Breast epithelium (tissue), 4 donors: ENCODE data around the gene FRMPD4. TPM values are rescaled to one million over a fixed set of nuclear protein-coding genes. Genes with fewer than 3 reads are reported as not detected.

Source experiments
- DNase-seq, 2 donors: peaks; one replicate each; pipeline ENCODE4 v3.0.0-alpha.2; 2019; ENCODE audit warnings: low spot score in 2 of 2
- H3K27ac ChIP-seq, 2 donors: fragments of 200-600 bp; sonication (generic) in 1 of 2; one replicate each; pipeline ENCODE4 v1.5.1; 2016 to 2019; ENCODE audit warnings: mild to moderate bottlenecking in 1 of 2
- H3K27me3 ChIP-seq, 2 donors: fragments of 200-600 bp; sonication (generic) in 1 of 2; one replicate each; pipeline versions ENCODE4 v1.5.1 to v1.6.0; 2017 to 2019; ENCODE audit warnings: control low read depth in 1 of 2, mild to moderate bottlenecking in 1 of 2
- H3K36me3 ChIP-seq: fragments of 200-600 bp; one replicate; pipeline ENCODE4 v1.5.1; 2019
- H3K4me1 ChIP-seq, 2 donors: fragments of 200-600 bp; sonication (generic); one replicate each; pipeline ENCODE4 v1.5.1; 2016 to 2019; ENCODE audit warnings: control low read depth in 1 of 2
- H3K4me3 ChIP-seq, 3 donors: fragments of 200-600 bp; sonication (generic); 1 replicate in 2 of 3; 2 replicates in 1 of 3; pipeline ENCODE4 v1.5.1; 2016 to 2019; ENCODE audit warnings: mild to moderate bottlenecking in 3 of 3, moderate library complexity in 2 of 3
- H3K9me3 ChIP-seq, 2 donors: fragments of 200-600 bp; sonication (generic) in 1 of 2; one replicate each; pipeline ENCODE4 v1.5.1; 2016 to 2019; ENCODE audit warnings: control low read depth in 1 of 2
- POLR2A ChIP-seq: fragments of 450-650 bp; IDR thresholded peaks from one replicate; pipeline ENCODE4 v1.6.1; 2016; ENCODE audit warnings: antibody characterized with exemption, mild to moderate bottlenecking, moderate library complexity
- POLR2AphosphoS5 ChIP-seq, 3 donors: sonication (generic); formaldehyde crosslinking; IDR thresholded peaks; one replicate each; pipeline ENCODE4 v1.6.1; 2017; ENCODE audit warnings: antibody characterized with exemption in 3 of 3
- intact Hi-C: fragments of 100-400 bp; cut with DNase I; formaldehyde crosslinking; loops from one replicate; pipeline ENCODE4 v1.15.1; 2023; ENCODE audit warnings: low total_unique reads
- total RNA-seq, 3 donors: library from RNA; depleted of rRNA; stranded (reverse); fragments of >200 nt; gene quantifications; one replicate each; pipeline ENCODE4 v1.1.0, GENCODE V29; 2016
- TF ChIP-seq, protein P1 (sequence below), 3 donors: fragments of 450-650 bp; IDR thresholded peaks; one replicate each; pipeline ENCODE4 v1.5.1; 2016 to 2017; ENCODE audit warnings: antibody characterized with exemption in 3 of 3, mild to moderate bottlenecking in 3 of 3, moderate library complexity in 3 of 3

FRMPD4 gene
- total RNA-seq, 3 donors from 2014 or later: under 0.01 TPM

DNA sequence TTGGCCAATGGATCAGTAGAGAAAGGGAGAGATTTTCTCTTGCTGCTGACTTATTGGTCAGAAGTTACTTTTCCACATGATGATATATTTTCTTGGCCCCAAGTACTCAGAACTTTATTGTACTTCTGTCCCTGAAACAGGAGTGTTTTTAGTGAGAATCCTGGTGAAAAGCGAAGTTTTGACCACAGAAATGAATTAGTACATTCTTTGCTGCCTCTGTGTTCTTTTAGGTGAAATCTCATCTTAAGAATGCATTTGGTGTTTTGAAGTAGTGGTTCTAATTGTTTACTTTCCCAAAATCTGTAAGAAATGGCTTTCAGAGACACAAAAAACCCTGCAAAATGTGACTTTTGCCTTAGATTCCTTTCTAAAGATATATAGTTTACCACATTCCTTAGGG is 240.4 kb downstream of the FRMPD4 start:
- no peak for DNase-seq
- Histone ChIP-seq H3K9me3 (no peaks in the 10 kb centered on the region), H3K27ac (no peak overlapping the region), H3K27me3 (peaks cover 0 to 42% of the 10 kb centered on the region in 2 donors), H3K36me3 (no peaks in the 10 kb centered on the region), H3K4me1 (no peaks in the 10 kb centered on the region), H3K4me3 (no peak overlapping the region)
- no peak for TF ChIP-seq POLR2AphosphoS5 (IDR thresholded peaks at IDR 0.05)
- TF ChIP-seq, protein P1, sequence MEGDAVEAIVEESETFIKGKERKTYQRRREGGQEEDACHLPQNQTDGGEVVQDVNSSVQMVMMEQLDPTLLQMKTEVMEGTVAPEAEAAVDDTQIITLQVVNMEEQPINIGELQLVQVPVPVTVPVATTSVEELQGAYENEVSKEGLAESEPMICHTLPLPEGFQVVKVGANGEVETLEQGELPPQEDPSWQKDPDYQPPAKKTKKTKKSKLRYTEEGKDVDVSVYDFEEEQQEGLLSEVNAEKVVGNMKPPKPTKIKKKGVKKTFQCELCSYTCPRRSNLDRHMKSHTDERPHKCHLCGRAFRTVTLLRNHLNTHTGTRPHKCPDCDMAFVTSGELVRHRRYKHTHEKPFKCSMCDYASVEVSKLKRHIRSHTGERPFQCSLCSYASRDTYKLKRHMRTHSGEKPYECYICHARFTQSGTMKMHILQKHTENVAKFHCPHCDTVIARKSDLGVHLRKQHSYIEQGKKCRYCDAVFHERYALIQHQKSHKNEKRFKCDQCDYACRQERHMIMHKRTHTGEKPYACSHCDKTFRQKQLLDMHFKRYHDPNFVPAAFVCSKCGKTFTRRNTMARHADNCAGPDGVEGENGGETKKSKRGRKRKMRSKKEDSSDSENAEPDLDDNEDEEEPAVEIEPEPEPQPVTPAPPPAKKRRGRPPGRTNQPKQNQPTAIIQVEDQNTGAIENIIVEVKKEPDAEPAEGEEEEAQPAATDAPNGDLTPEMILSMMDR (IDR thresholded peaks at IDR 0.05): no peak
- no peak for TF ChIP-seq POLR2A
- intact Hi-C loops: no loop called here

DNA sequence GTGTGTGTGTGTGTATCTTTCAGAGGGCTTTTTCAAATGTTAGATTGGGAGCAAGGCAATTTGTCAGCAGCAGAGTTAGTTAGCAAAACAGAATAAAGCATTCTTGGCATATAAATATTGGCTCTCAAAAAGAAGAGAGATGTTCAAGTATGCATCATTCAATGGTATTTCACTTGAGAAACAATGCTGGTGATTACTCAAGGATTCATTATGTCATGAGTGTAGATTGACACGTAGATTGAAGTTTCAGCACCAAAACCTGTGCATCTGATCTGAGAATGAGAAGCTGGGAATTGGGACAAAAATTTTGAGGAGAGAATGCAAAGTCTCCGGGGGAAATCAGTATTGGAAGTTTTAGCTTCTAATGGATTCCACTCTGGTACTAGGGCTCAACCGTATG is 241.4 kb downstream of the FRMPD4 start:
- H3K27me3 ChIP-seq: peaks cover 0 to 42% of the 10 kb centered on the region in 2 donors
- intact Hi-C loops: no loop called here
- no peak for TF ChIP-seq POLR2A
- no peak for TF ChIP-seq POLR2AphosphoS5 (IDR thresholded peaks at IDR 0.05)
- TF ChIP-seq, protein P1 (IDR thresholded peaks at IDR 0.05): no peak
- no peaks in the 10 kb centered on the region for H3K9me3 ChIP-seq
- H3K27ac ChIP-seq: no peak overlapping the region
- DNase-seq: no peak
- no peaks in the 10 kb centered on the region for H3K36me3 ChIP-seq
- no peaks in the 10 kb centered on the region for H3K4me1 ChIP-seq
- no peak overlapping the region for H3K4me3 ChIP-seq

DNA sequence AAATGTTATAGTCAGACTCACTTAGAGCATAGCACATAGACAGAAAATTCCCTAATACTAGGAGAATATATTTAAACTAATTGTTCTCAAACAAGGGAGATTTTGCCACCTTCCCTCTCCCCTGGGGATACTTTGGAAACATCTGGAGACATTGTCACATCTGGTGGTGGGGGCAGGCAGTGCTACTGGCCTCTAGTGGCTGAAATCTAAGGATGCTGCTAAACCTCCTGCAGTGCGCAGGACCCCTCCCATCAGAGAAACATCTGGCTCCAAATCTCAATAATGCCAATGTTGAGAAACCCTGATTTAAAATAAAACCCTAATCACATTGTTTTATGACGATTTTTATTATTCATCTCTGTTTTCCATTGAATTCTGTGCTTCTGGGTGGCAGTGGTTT is 244.9 kb downstream of the FRMPD4 start:
- intact Hi-C loops: no loop called here
- H3K4me3 ChIP-seq: no peak overlapping the region
- H3K9me3 ChIP-seq: no peaks in the 10 kb centered on the region
- no peak overlapping the region for H3K27ac ChIP-seq
- H3K27me3 ChIP-seq: peaks cover 0 to 25% of the 10 kb centered on the region in 2 donors
- TF ChIP-seq POLR2AphosphoS5 (IDR thresholded peaks at IDR 0.05): no peak
- no peak for TF ChIP-seq POLR2A
- TF ChIP-seq, protein P1 (IDR thresholded peaks at IDR 0.05): no peak
- DNase-seq: no peak
- no peaks in the 10 kb centered on the region for H3K4me1 ChIP-seq
- H3K36me3 ChIP-seq: no peaks in the 10 kb centered on the region

DNA sequence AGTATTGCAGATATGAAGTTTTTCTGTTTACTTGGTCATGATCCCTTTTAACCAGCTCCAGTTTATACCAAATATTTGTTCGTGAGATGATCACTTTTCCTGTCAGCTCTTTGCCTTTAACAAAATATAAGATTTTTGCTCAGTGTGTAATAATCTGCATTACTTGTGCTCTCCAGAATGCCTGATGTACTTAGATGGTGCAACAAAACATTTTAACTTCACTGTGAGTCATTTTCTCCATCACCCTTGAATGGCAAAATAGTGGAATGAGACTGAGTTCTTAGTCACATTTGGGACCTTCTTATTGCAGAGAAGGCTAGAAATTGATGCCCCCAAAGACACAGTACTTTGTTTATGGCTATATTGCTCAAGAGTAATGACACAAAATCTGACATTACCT is 252.0 kb downstream of the FRMPD4 start:
- TF ChIP-seq POLR2A (no peak), POLR2AphosphoS5 (IDR thresholded peaks at IDR 0.05) (no peak)
- TF ChIP-seq, protein P1 (IDR thresholded peaks at IDR 0.05): no peak
- peaks cover 0 to 8% of the 10 kb centered on the region in 2 donors for H3K27me3 ChIP-seq
- H3K27ac ChIP-seq: no peak overlapping the region
- no peaks in the 10 kb centered on the region for H3K36me3 ChIP-seq
- H3K9me3 ChIP-seq: no peaks in the 10 kb centered on the region
- no peak for DNase-seq
- no peak overlapping the region for H3K4me3 ChIP-seq
- no peaks in the 10 kb centered on the region for H3K4me1 ChIP-seq
- intact Hi-C loops: no loop called here

DNA sequence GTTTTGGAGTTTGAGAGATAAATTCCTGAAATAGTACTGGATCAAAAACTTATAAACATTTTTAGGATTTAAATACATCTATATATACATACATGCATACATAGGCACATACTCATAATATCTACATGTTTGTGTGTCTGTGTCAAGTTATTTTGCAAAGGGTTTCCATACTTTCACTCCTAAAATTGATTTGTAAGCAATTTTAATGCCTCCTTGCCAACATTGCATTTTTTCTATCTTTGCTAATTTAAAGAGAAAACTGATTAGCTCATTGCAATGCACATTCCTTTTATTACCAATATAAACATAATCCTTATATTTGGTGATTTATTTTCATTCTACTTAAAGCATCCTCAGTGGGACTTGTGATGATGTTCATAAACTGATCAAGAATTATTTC is 258.3 kb downstream of the FRMPD4 start:
- intact Hi-C loops: no loop called here
- Histone ChIP-seq H3K36me3 (no peaks in the 10 kb centered on the region), H3K9me3 (no peaks in the 10 kb centered on the region), H3K4me3 (no peak overlapping the region), H3K27me3 (peaks cover 0 to 19% of the 10 kb centered on the region in 2 donors), H3K27ac (no peak overlapping the region), H3K4me1 (no peaks in the 10 kb centered on the region)
- TF ChIP-seq POLR2AphosphoS5 (IDR thresholded peaks at IDR 0.05) (no peak), POLR2A (no peak)
- TF ChIP-seq, protein P1 (IDR thresholded peaks at IDR 0.05): no peak
- no peak for DNase-seq
